RPMI8226 (cell line): ENCODE measurements around the gene AFG1L.
"Not testable (repeated sequence)": the region's sequence is repeated elsewhere in the genome, so short reads cannot be mapped to it uniquely, and the experiment has no call there.

Experiments
- DNase-seq: peaks from one replicate; pipeline ENCODE4 v3.0.0-alpha.2; 2015

AFG1L gene

DNA sequence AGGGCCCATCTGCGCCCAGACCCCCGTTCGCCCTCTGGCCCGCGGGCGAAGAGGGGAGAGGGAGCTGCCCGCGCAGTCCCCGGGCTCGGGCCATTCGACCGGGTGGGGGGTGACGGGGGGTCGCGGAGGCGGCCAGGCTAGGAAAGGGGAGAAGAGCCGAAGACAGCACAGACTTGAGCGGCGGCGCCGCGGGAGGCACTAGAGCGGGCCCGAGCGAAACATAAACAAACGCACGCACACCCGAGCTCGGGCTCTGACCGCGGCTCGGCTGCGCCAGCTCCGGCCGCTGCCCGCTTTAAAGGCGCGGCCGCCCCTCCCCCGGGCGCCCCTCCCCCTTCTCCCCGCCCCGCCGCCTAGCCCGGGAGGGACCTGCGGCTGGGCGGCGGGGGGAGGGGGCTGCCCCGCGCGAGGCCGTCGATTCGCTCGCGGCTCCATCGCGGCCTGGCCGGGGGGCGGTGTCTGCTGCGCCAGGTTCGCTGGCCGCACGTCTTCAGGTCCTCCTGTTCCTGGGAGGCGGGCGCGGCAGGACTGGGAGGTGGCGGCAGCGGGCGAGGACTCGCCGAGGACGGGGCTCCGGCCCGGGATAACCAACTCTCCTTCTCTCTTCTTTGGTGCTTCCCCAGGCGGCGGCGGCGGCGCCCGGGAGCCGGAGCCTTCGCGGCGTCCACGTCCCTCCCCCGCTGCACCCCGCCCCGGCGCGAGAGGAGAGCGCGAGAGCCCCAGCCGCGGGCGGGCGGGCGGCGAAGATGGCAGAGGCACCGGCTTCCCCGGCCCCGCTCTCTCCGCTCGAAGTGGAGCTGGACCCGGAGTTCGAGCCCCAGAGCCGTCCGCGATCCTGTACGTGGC is 265.8 kb downstream of the AFG1L start, which contains the start of gene FOXO3:
Gene FOXO3, plus strand, starts transcription at position 455 of the 846 bp plus-strand sequence. Its CDS starts 292 bp downstream, at position 747.
- peak; percentile 90 for DNase-seq

GRCh38 chr6:108561309-108561647 is 266.4 kb downstream of the AFG1L start:
- DNase-seq: not testable (repeated sequence)

GRCh38 chr6:108561742-108562502 is 267.1 kb downstream of the AFG1L start:
- peak; percentile 39 for DNase-seq

- peak; percentile 80 for DNase-seq
Observed at GRCh38 chr6:108562503-108562993, 267.7 kb downstream of the AFG1L start.

GRCh38 chr6:108563292-108563691 is 268.4 kb downstream of the AFG1L start:
- no peak for DNase-seq

DNA sequence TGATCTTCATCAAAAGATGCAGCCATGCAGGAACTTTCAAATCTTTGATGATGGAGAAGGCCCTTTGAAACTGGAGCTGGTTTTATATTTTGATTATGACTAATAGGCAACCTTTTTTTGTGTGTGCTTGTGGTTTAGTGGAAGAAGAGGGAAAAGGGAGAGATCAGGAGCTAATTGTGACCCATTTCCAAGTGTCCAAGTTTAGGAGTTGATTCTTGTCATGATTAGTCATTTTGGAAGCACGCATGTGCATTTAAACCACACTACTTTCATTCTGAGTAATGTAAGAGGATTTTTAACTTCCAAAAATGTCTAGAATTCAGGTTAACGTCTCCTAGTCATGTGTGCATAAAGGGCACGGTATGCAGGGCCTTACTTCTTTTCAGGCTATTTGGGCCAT is 269.3 kb downstream of the AFG1L start:
- no peak for DNase-seq

DNA sequence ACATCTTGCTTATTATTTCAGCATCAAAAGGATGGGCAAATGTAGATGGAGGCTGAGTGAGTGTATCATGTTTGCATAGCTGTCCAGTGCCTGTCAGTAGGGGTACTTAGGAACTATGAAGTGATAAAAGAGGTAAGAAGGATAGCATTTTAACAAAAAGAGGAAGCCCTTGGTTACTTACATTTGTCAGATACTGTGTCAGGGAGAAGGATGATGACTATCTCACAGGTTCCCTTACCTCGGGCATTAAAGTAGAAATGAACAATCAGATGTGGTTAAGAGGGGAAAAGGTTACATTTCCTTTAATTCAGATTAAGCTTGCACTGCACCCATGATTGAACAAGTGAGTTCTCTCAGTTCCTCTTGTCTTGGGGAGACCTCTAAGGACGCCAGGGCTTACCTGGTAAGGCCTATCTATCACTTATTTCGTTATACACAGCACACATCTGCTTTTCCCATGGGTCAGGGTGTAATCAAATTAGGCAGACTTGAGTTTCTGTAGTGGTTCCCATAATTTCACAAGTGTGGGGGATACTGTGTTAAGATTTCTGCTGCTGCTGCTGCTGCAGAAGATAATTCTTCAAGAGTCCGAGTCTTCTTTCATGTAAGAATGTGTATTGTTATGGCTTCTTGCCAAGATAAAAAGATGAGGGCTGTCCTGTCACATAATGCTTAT is 270.4 kb downstream of the AFG1L start:
- DNase-seq: peak; percentile 74

GRCh38 chr6:108565893-108566292 is 271.0 kb downstream of the AFG1L start:
- peak; percentile 67 for DNase-seq

DNA sequence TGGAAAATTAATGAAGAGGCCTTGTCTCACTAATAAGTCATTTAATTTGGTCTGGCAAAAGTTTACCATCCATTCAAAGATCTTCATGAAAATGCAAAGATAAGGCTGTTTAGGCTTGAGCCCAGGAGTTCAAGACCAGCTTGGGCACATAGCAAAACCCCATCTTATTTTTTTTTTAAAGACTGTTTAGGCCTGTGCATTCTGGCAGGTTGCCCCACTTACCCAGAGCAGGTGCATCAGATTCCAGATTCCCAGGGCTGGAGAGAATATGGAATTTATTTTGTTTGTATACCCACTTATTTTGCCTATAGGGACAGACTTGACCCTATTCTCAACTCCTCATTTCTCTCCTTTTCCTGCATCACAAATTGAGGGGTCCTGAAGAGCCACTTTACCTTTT is 271.6 kb downstream of the AFG1L start:
- no peak for DNase-seq

- DNase-seq: no peak
Observed at GRCh38 chr6:108568101-108568500, 273.2 kb downstream of the AFG1L start.

- no peak for DNase-seq
Observed at GRCh38 chr6:108568551-108569305, 273.9 kb downstream of the AFG1L start.

GRCh38 chr6:108570517-108570916 is 275.7 kb downstream of the AFG1L start:
- DNase-seq: no peak

GRCh38 chr6:108574457-108575141 is 279.7 kb downstream of the AFG1L start:
- peak; percentile 53 for DNase-seq
